Right lobe of liver (tissue), 4 donors: Measurements from ENCODE around the gene TGDS.

Source experiments
- POLR2A ChIP-seq: fragments of 450-650 bp; IDR thresholded peaks from one replicate; pipeline ENCODE4 v1.6.1; 2017; ENCODE audit warnings: antibody characterized with exemption, mild to moderate bottlenecking
- TF ChIP-seq, protein P1 (sequence below), 4 donors: fragments of 200-600 bp in 3 of 4; fragments of 450-650 bp in 1 of 4; IDR thresholded peaks; one replicate each; pipeline versions ENCODE4 v1.5.1 to v1.8.0; 2016 to 2022; ENCODE audit warnings: antibody characterized with exemption in 4 of 4, mild to moderate bottlenecking in 2 of 4
- donor health status: DM: no; HTN: no; CAD: no.
- donor health status: DM: no; HTN: no; CAD: no.
- donor health status: DM: no; HTN: yes; CAD: no.

- TF ChIP-seq, protein P1, sequence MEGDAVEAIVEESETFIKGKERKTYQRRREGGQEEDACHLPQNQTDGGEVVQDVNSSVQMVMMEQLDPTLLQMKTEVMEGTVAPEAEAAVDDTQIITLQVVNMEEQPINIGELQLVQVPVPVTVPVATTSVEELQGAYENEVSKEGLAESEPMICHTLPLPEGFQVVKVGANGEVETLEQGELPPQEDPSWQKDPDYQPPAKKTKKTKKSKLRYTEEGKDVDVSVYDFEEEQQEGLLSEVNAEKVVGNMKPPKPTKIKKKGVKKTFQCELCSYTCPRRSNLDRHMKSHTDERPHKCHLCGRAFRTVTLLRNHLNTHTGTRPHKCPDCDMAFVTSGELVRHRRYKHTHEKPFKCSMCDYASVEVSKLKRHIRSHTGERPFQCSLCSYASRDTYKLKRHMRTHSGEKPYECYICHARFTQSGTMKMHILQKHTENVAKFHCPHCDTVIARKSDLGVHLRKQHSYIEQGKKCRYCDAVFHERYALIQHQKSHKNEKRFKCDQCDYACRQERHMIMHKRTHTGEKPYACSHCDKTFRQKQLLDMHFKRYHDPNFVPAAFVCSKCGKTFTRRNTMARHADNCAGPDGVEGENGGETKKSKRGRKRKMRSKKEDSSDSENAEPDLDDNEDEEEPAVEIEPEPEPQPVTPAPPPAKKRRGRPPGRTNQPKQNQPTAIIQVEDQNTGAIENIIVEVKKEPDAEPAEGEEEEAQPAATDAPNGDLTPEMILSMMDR (IDR thresholded peaks at IDR 0.05): no peak
- TF ChIP-seq POLR2A: no peak
Measured at GRCh38 chr13:94535775-94536174, 60.2 kb downstream of the TGDS start.
